Memory B cell (primary cell): Measurements from ENCODE around the gene CUEDC1.

Source experiments
- ATAC-seq: fragments of 150-1000 bp; cut with Tn5 transposase; 2 replicates; pipeline ENCODE4 v1.10.0; 2021; ENCODE audit warnings: low read depth, mild to moderate bottlenecking, moderate library complexity
- DNase-seq, 2 donors: peaks; one replicate each; pipeline ENCODE4 v3.0.0; 2022; ENCODE audit warnings: low spot score in 2 of 2
- H3K27ac Mint-ChIP-seq: one replicate; pipeline ENCODE4 v1.8.0; 2022; ENCODE audit warnings: mild to moderate bottlenecking, moderate library complexity, mixed read lengths
- H3K27me3 Mint-ChIP-seq: one replicate; pipeline ENCODE4 v1.8.0; 2022; ENCODE audit warnings: mixed read lengths
- H3K36me3 Mint-ChIP-seq: one replicate; pipeline ENCODE4 v1.8.0; 2022; ENCODE audit warnings: mild to moderate bottlenecking, mixed read lengths
- H3K4me1 Mint-ChIP-seq: one replicate; pipeline ENCODE4 v1.8.0; 2022; ENCODE audit warnings: mixed read lengths
- H3K4me3 Mint-ChIP-seq: one replicate; pipeline ENCODE4 v1.8.0; 2022; ENCODE audit warnings: mild to moderate bottlenecking, moderate library complexity, mixed read lengths
- H3K9me3 Mint-ChIP-seq: one replicate; pipeline ENCODE4 v1.8.0; 2022; ENCODE audit warnings: mixed read lengths

CUEDC1 gene

GRCh38 chr17:57957120-57957850 is 2.1 kb upstream of the CUEDC1 start:
- Mint-ChIP-seq H3K36me3 (peaks cover 2% of the 10 kb centered on the region), H3K4me3 (no peak overlapping the region), H3K9me3 (peaks cover 2% of the 10 kb centered on the region), H3K27ac (no peak overlapping the region), H3K4me1 (peaks cover 22% of the 10 kb centered on the region), H3K27me3 (peaks cover 34% of the 10 kb centered on the region)
- ATAC-seq (no peak), DNase-seq (no peak)

DNA sequence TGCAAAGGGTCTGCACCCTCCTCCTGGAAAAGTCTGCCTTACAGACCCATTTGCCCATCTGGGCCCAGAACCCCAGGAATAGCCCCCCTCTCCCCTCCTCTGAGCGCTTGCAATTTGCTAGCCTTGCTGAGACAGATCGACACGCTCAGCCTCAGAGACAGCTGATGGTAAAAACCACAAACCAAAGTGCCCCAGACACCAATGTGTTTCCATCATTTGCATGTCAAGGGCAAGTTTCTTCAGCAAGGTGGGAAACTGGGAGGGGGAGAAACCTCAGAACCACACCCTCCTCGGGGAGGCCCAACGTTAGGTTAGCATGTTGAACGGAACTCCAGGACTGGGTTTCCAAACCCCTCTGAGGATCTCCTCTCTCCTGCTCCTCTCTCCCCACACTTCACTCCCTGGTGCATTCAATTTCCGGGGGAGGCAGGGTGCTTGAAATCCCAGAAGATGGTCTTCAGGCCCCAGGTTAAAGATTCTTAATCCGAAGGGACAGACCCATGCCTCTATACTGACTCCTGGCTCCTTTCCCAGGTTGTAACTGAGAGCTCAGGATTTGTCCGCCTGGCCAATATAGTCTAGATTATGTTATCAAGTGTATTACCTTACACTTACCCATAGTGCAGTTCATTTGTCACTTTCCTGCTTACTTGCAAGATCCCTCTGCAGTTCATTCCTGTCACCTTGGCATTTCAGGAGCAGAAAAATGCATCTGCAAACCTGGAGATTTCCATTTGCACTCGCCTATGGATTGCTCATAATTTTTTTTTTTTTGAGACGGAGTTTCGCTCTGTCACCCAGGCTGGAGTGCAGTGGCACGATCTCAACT is 1.3 kb upstream of the CUEDC1 start:
- H3K27me3 Mint-ChIP-seq = peaks cover 30% of the 10 kb centered on the region
- ATAC-seq (peak; percentile 89), DNase-seq (peak; percentile 49 to 56)

GRCh38 chr17:57954397-57955182 is 622 bp downstream of the CUEDC1 start:
- ATAC-seq = no peak
- H3K9me3 Mint-ChIP-seq = peaks cover 2% of the 10 kb centered on the region
- no peak for DNase-seq
- H3K4me1 Mint-ChIP-seq = peaks cover 34% of the 10 kb centered on the region
- peaks cover 35% of the 10 kb centered on the region for H3K27me3 Mint-ChIP-seq
- no peak overlapping the region for H3K27ac Mint-ChIP-seq
- H3K4me3 Mint-ChIP-seq = peak overlapping the region; percentile 55
- peaks cover 2% of the 10 kb centered on the region for H3K36me3 Mint-ChIP-seq

More for the DNA sequence above, 1.3 kb upstream of the CUEDC1 start:
- Mint-ChIP-seq H3K9me3 (peaks cover 2% of the 10 kb centered on the region), H3K27ac (no peak overlapping the region), H3K4me1 (peaks cover 22% of the 10 kb centered on the region), H3K4me3 (peak overlapping the region; percentile 69), H3K36me3 (peaks cover 2% of the 10 kb centered on the region)

DNA sequence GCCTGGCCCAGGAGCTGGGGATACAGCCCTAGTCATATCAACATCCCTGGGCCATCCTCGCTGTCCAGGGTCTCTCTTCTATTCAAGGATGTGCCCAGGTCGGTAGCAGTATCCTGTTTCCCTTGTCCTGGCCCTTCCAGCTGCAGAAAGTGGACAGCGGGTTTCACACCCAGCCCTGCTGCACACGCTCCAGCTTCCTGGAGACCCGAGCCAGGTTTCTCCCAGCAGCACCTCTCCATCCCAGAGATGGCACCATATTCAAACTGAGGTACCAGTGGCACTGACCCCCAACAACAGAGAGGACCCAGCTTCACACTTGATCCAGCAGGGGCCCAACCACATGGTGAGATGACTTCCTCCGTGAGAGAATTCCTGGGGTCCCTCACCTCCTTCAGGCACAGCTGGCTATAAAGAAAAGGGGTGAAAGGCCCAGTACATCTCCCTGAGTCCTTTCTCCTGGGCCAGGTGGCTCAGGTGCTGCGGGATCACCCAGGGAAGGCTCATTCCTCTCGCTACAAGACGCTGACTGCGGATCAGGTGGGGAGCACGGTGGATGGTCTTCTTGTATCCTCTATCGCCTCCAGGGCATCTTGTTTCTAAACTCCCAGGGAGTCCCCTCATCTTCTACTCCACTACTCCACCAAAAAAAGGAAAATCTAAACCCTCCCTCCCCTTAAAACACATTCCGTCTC is 1.4 kb downstream of the CUEDC1 start:
- peaks cover 33% of the 10 kb centered on the region for H3K27me3 Mint-ChIP-seq
- peak overlapping the region; percentile 55 for H3K4me3 Mint-ChIP-seq
- H3K4me1 Mint-ChIP-seq = peaks cover 37% of the 10 kb centered on the region
- peaks cover 2% of the 10 kb centered on the region for H3K9me3 Mint-ChIP-seq
- H3K27ac Mint-ChIP-seq = no peak overlapping the region
- no peak for ATAC-seq
- DNase-seq = no peak
- H3K36me3 Mint-ChIP-seq = peaks cover 2% of the 10 kb centered on the region

GRCh38 chr17:57953219-57953618 is 2.0 kb downstream of the CUEDC1 start:
- H3K27me3 Mint-ChIP-seq = peaks cover 39% of the 10 kb centered on the region
- ATAC-seq (no peak), DNase-seq (no peak)
- H3K9me3 Mint-ChIP-seq = peaks cover 2% of the 10 kb centered on the region
- peaks cover 2% of the 10 kb centered on the region for H3K36me3 Mint-ChIP-seq
- H3K27ac Mint-ChIP-seq = no peak overlapping the region
- H3K4me1 Mint-ChIP-seq = peaks cover 44% of the 10 kb centered on the region
- peak overlapping the region; percentile 17 for H3K4me3 Mint-ChIP-seq

DNA sequence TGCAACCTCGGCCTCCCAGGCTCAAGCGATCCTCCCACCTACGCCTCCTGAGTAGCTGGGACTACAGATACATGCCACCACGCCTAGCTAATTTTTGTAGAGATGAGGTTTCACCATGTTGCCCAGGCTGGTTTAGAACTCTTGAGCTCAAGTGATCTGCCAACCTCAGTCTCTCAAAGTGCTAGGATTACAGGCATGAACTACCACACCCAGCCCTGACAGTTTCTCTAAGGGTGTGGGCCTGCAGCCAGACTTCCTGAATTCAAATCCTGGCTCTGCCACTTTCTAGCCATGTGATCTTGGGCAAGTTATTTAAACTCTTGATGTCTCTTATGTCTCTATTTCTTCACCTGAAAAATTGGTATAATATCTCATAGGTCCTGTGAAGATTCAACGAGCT is 5.6 kb downstream of the CUEDC1 start:
- Mint-ChIP-seq H3K27me3 (peaks cover 35% of the 10 kb centered on the region), H3K4me3 (no peak overlapping the region), H3K27ac (no peak overlapping the region), H3K36me3 (no peaks in the 10 kb centered on the region), H3K4me1 (peaks cover 38% of the 10 kb centered on the region), H3K9me3 (no peaks in the 10 kb centered on the region)
- ATAC-seq = no peak
- no peak for DNase-seq

GRCh38 chr17:57948555-57949420 is 6.4 kb downstream of the CUEDC1 start:
- H3K36me3 Mint-ChIP-seq = no peaks in the 10 kb centered on the region
- H3K27ac Mint-ChIP-seq = no peak overlapping the region
- no peaks in the 10 kb centered on the region for H3K9me3 Mint-ChIP-seq
- no peak for ATAC-seq
- H3K4me3 Mint-ChIP-seq = peak overlapping the region; percentile 33
- H3K4me1 Mint-ChIP-seq = peaks cover 38% of the 10 kb centered on the region
- peaks cover 33% of the 10 kb centered on the region for H3K27me3 Mint-ChIP-seq
- no peak for DNase-seq

DNA sequence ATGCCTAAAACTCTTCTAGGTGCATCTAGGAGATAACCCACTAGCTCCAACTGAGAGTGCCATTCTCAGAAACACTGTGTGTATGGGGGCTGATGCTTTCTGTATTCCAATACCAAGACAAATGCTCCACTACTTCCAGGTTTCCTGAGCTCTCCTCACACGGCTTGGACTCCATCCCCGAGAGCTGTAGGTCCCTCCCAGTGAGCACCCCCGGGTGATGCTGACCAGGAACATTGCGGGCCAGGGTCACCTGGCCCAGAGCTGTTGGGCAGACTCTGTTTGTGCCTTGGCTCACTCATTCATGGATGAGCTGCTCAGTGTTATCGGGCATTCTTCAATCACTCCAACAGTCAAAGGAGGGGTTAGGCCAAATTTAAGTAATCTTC is 7.0 kb downstream of the CUEDC1 start:
- Mint-ChIP-seq H3K27me3 (peaks cover 36% of the 10 kb centered on the region), H3K36me3 (no peaks in the 10 kb centered on the region), H3K27ac (no peak overlapping the region), H3K4me3 (no peak overlapping the region), H3K4me1 (peaks cover 41% of the 10 kb centered on the region), H3K9me3 (no peaks in the 10 kb centered on the region)
- ATAC-seq (no peak), DNase-seq (no peak)

GRCh38 chr17:57947369-57947768 is 7.8 kb downstream of the CUEDC1 start:
- peaks cover 41% of the 10 kb centered on the region for H3K4me1 Mint-ChIP-seq
- no peaks in the 10 kb centered on the region for H3K36me3 Mint-ChIP-seq
- no peak for ATAC-seq

GRCh38 chr17:57946798-57947358 is 8.3 kb downstream of the CUEDC1 start:
- H3K27ac Mint-ChIP-seq = peak overlapping the region; percentile 28
- DNase-seq (peak in 1 of 2 donors; percentile 52), ATAC-seq (peak; percentile 92)
- peaks cover 41% of the 10 kb centered on the region for H3K4me1 Mint-ChIP-seq
- H3K36me3 Mint-ChIP-seq = no peaks in the 10 kb centered on the region
- H3K27me3 Mint-ChIP-seq = peaks cover 33% of the 10 kb centered on the region
- peak overlapping the region; percentile 84 for H3K4me3 Mint-ChIP-seq
- H3K9me3 Mint-ChIP-seq = no peaks in the 10 kb centered on the region

More at GRCh38 chr17:57947369-57947768, 7.8 kb downstream of the CUEDC1 start:
- no peaks in the 10 kb centered on the region for H3K9me3 Mint-ChIP-seq
- no peak for DNase-seq
- H3K27ac Mint-ChIP-seq = no peak overlapping the region
- peak overlapping the region; percentile 84 for H3K4me3 Mint-ChIP-seq
- peaks cover 33% of the 10 kb centered on the region for H3K27me3 Mint-ChIP-seq

DNA sequence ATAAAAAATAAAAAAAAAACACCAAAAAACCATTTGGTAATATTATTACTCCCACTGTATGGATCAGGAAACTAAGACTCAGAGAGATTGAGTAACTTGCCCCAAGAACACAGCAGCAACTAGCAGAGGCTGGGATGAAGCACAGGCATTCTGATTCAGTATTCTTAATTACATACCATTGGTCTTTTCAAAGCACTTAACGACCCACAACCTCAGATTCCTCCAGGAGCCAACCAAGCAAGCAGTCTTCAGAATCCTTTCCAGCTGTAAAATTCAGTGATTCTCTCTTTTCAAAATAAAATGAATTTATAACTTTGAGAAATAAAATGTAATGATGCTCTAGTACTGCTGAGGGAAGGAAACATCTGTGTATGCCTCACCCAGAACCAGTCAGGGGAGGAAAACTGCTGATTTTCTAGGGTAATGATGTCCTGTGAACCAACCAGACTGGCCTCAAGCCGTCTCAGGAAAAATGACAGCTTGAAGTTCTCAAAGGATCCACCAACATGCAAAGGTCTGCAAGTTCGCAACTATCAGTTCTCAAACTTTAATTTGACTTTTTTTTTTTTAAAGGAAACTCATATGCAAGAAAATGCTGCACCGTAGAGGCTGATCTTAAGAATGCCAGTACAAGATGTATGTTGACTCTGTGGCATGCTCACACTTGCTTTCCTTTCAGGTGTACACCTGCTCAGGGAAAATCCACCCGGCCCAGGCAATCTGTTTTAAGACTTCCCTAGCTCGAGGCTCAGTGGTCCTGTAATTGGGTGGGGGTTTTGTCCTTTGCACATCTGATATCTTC is 9.0 kb downstream of the CUEDC1 start:
- H3K9me3 Mint-ChIP-seq = no peaks in the 10 kb centered on the region
- ATAC-seq (peak; percentile 47), DNase-seq (no peak)
- peak overlapping the region; percentile 84 for H3K4me3 Mint-ChIP-seq
- peaks cover 46% of the 10 kb centered on the region for H3K4me1 Mint-ChIP-seq
- H3K27me3 Mint-ChIP-seq = peaks cover 38% of the 10 kb centered on the region
- H3K27ac Mint-ChIP-seq = peak overlapping the region; percentile 28
- no peaks in the 10 kb centered on the region for H3K36me3 Mint-ChIP-seq

DNA sequence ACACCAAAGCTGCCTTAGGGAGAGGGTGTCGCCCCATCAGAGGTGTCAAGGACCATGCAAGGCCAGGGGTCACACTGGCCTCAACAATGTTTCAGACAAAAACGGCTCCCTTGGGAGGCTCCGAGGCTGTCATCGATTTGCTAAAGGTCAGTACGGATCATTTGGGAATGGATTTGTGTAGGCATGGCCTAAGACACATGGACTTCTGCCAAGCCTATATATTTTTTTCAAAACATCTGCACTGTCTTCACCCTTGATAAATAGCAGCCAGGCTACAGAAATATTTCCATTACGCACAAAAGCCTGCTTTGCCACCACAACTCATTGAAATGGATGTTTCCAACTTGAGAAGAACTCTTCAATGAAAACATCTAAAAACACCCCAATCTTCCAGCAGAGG is 10.3 kb downstream of the CUEDC1 start:
- Mint-ChIP-seq H3K27me3 (peaks cover 35% of the 10 kb centered on the region), H3K36me3 (no peaks in the 10 kb centered on the region), H3K4me1 (peaks cover 44% of the 10 kb centered on the region), H3K9me3 (peaks cover 2% of the 10 kb centered on the region), H3K4me3 (no peak overlapping the region), H3K27ac (no peak overlapping the region)
- ATAC-seq = no peak
- no peak for DNase-seq
